PFSK-1 (cell line): ENCODE results near the gene RGL4.

Experiments used
- FOXP2 ChIP-seq: optimal IDR thresholded peaks from 2 replicates; pipeline ENCODE3; 2011; ENCODE audit warnings: borderline replicate concordance, control low read depth, inconsistent platforms; ENCODE audit not compliant: insufficient read depth; ENCODE audit errors: extremely low read length, extremely low read depth
- POLR2AphosphoS5 ChIP-seq: IDR thresholded peaks from 2 replicates; pipeline ENCODE4 v1.6.1; 2012; ENCODE audit warnings: low read depth, mild to moderate bottlenecking, control low read depth, low read length, moderate library complexity
- SIN3A ChIP-seq: IDR thresholded peaks from 2 replicates; pipeline ENCODE4 v1.6.1; 2012; ENCODE audit warnings: mild to moderate bottlenecking, low read length, moderate library complexity, borderline replicate concordance; ENCODE audit not compliant: insufficient read depth
- TAF1 ChIP-seq: IDR thresholded peaks from 2 replicates; pipeline ENCODE4 v1.6.1; 2012; ENCODE audit warnings: low read length, control low read depth, borderline replicate concordance; ENCODE audit not compliant: insufficient read depth
- TF ChIP-seq, protein P1 (sequence below), 2 experiments: IDR thresholded peaks; 2 replicates each; pipeline versions ENCODE4 v1.6.1 to v1.8.0; 2011 to 2012; ENCODE audit warnings: low read depth in 2 of 2, low read length in 2 of 2, control low read depth in 1 of 2, inconsistent platforms in 1 of 2, mild to moderate bottlenecking in 1 of 2, moderate library complexity in 1 of 2; ENCODE audit not compliant: insufficient read depth in 1 of 2

Gene RGL4

DNA sequence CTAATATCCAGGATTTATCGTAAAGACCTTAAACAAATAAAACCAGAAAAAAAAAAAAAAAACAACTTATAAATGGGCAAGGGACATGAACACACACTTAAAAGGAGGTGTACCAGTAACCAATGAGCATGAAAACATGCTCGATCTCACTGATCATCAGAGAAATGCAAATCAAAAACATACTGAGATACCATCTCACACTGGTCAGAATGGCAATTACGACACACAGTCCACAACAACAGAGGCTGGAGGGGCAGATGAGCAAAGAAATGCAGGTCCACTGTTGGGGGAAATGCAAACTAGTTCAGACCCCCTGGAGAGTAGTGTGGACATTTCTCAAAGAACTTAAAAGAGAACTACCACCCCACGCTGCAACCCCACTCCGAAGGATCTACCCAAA lies 13.2 kb downstream of the RGL4 start:
- TF ChIP-seq POLR2AphosphoS5 (no peak), SIN3A (no peak), FOXP2 (no peak), TAF1 (no peak)
- TF ChIP-seq, protein P1, sequence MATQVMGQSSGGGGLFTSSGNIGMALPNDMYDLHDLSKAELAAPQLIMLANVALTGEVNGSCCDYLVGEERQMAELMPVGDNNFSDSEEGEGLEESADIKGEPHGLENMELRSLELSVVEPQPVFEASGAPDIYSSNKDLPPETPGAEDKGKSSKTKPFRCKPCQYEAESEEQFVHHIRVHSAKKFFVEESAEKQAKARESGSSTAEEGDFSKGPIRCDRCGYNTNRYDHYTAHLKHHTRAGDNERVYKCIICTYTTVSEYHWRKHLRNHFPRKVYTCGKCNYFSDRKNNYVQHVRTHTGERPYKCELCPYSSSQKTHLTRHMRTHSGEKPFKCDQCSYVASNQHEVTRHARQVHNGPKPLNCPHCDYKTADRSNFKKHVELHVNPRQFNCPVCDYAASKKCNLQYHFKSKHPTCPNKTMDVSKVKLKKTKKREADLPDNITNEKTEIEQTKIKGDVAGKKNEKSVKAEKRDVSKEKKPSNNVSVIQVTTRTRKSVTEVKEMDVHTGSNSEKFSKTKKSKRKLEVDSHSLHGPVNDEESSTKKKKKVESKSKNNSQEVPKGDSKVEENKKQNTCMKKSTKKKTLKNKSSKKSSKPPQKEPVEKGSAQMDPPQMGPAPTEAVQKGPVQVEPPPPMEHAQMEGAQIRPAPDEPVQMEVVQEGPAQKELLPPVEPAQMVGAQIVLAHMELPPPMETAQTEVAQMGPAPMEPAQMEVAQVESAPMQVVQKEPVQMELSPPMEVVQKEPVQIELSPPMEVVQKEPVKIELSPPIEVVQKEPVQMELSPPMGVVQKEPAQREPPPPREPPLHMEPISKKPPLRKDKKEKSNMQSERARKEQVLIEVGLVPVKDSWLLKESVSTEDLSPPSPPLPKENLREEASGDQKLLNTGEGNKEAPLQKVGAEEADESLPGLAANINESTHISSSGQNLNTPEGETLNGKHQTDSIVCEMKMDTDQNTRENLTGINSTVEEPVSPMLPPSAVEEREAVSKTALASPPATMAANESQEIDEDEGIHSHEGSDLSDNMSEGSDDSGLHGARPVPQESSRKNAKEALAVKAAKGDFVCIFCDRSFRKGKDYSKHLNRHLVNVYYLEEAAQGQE (IDR thresholded peaks at IDR 0.05; ENCODE audit: insufficient read depth in 1 of 2, low read depth in 2 of 2, low read length in 2 of 2), result no peak

DNA sequence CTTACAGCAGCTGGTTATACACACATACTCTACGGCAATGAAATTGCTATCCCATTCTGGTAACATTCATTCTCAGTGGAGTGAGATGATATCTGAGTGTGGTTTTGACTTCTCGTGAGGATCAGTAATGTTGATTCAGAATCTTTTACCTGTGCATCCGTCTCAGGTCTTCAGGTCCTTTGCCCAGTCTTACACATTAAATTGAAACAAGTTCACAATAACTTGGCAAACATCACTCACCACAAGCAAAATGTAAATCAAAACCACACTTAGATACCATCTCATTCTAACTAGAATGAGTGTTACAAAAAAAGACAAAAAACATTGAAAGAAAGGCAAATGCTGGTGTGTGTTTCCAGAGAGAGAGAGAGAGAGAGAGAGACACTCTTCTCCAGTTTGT lies 14.0 kb downstream of the RGL4 start:
- no peak for TF ChIP-seq FOXP2
- TF ChIP-seq POLR2AphosphoS5, result no peak
- no peak for TF ChIP-seq SIN3A
- TF ChIP-seq, protein P1 (IDR thresholded peaks at IDR 0.05; ENCODE audit: insufficient read depth in 1 of 2, low read depth in 2 of 2, low read length in 2 of 2), result no peak
- no peak for TF ChIP-seq TAF1

DNA sequence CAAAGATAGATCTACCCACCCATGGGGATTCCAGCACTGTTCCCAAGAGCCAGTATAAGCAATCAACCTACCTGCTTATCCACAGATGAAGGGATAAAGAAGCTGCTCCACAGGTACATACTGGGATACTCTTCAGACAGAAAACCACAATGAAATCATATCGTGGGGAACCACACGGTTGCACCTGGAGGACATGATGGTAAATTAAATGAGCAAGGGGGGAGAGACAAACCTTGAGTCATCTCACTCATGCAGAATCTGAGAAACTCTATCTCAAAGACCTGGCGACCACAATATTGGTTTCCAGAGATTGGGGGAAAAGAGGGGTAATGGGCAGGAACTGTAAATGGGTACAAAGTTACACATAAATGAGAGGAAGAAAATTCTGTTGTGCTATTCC lies 14.5 kb downstream of the RGL4 start:
- TF ChIP-seq TAF1, result no peak
- no peak for TF ChIP-seq SIN3A
- no peak for TF ChIP-seq POLR2AphosphoS5
- TF ChIP-seq FOXP2, result no peak
- TF ChIP-seq, protein P1 (IDR thresholded peaks at IDR 0.05; ENCODE audit: insufficient read depth in 1 of 2, low read depth in 2 of 2, low read length in 2 of 2), result no peak

DNA sequence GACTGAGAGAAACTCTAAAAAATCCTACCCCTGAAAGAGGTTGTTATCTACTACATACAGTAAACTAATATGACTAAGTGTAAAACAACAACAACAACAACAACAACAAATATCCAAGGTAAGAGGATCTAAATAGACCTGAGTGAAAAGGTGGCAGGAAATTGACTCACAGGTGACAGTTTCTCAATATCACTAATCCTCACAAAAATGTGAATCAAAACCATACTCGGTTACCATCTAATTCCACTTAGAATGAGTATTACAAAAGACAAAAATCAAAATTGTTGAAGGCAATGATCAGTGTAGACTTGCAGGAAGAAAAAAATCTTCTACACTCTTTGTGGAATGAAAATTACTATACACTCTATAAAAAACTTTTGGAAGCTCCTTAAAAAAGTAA lies 17.5 kb downstream of the RGL4 start:
- TF ChIP-seq, protein P1 (IDR thresholded peaks at IDR 0.05; ENCODE audit: insufficient read depth in 1 of 2, low read depth in 2 of 2, low read length in 2 of 2), result no peak
- TF ChIP-seq TAF1, result no peak
- TF ChIP-seq FOXP2, result no peak
- no peak for TF ChIP-seq POLR2AphosphoS5
- no peak for TF ChIP-seq SIN3A

DNA sequence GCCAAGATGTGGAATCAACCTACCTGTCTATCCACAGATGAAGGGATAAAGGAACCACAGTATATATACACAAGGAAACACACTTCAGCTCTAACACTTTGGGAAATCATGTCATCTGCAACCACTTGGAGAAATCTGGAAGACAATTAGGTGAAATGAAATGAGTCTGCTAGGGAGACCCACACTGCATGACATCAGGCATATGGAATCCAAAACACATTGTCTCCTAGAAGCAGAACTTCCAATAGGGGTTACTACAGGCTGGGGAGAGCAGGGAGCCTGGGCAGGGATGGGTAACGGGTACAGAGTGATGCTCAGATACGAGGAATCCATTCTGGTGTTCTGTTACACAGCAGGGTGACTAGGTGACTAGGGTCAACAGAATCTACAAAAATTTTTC lies 18.3 kb downstream of the RGL4 start:
- TF ChIP-seq TAF1 (no peak), SIN3A (no peak), POLR2AphosphoS5 (no peak)
- TF ChIP-seq, protein P1 (IDR thresholded peaks at IDR 0.05; ENCODE audit: insufficient read depth in 1 of 2, low read depth in 2 of 2, low read length in 2 of 2), result no peak
